ELR (cell line): ENCODE results near the gene HNRNPH2.

Experiments
- DNase-seq: peaks from one replicate; pipeline ENCODE4 v3.0.0-alpha.2; 2015; ENCODE audit warnings: low read depth

The HNRNPH2 gene

GRCh38 chrX:101395789-101396188 is 12.2 kb upstream of the HNRNPH2 start:
- no peak for DNase-seq

GRCh38 chrX:101397779-101398178 is 10.2 kb upstream of the HNRNPH2 start:
- peak; percentile 40 for DNase-seq

GRCh38 chrX:101398694-101399093 is 9.3 kb upstream of the HNRNPH2 start:
- no peak for DNase-seq

- no peak for DNase-seq
Observed at GRCh38 chrX:101399825-101400224, 8.2 kb upstream of the HNRNPH2 start.

GRCh38 chrX:101407167-101407747 is 765 bp upstream of the HNRNPH2 start:
- no peak for DNase-seq

- DNase-seq: no peak
Observed at GRCh38 chrX:101408532-101408841, 465 bp downstream of the HNRNPH2 start.

GRCh38 chrX:101409043-101409442 is 1.0 kb downstream of the HNRNPH2 start:
- no peak for DNase-seq

- DNase-seq: no peak
Observed at GRCh38 chrX:101410461-101410860, 2.4 kb downstream of the HNRNPH2 start.

- DNase-seq: no peak
Observed at GRCh38 chrX:101411984-101412383, 4.0 kb downstream of the HNRNPH2 start.

GRCh38 chrX:101415180-101416145 is 7.4 kb downstream of the HNRNPH2 start:
- DNase-seq: peak; percentile 73

GRCh38 chrX:101416691-101417090 is 8.7 kb downstream of the HNRNPH2 start:
- DNase-seq: no peak

GRCh38 chrX:101417190-101417589 is 9.2 kb downstream of the HNRNPH2 start:
- no peak for DNase-seq

GRCh38 chrX:101417981-101418841 is 10.2 kb downstream of the HNRNPH2 start:
- DNase-seq: peak; percentile 45

- no peak for DNase-seq
Observed at GRCh38 chrX:101419489-101419888, 11.5 kb downstream of the HNRNPH2 start.

- no peak for DNase-seq
Observed at GRCh38 chrX:101427954-101428353, 19.9 kb downstream of the HNRNPH2 start.

GRCh38 chrX:101429934-101430333 is 21.9 kb downstream of the HNRNPH2 start:
- peak; percentile 70 for DNase-seq

GRCh38 chrX:101430457-101431078 is 22.5 kb downstream of the HNRNPH2 start:
- DNase-seq: peak; percentile 68

- no peak for DNase-seq
Observed at GRCh38 chrX:101442085-101442484, 34.1 kb downstream of the HNRNPH2 start.

- DNase-seq: no peak
Observed at GRCh38 chrX:101449279-101449678, 41.3 kb downstream of the HNRNPH2 start.

GRCh38 chrX:101450085-101450484 is 42.1 kb downstream of the HNRNPH2 start:
- DNase-seq: no peak

- no peak for DNase-seq
Observed at GRCh38 chrX:101450961-101451360, 42.9 kb downstream of the HNRNPH2 start.

GRCh38 chrX:101452056-101452455 is 44.0 kb downstream of the HNRNPH2 start:
- DNase-seq: peak; percentile 4
